WTC11 (cell line): ENCODE data around the gene STARD13.
"Not testable (repeated sequence)": the region's sequence is repeated elsewhere in the genome, so short reads cannot be mapped to it uniquely, and the experiment has no call there.

ENCODE experiments used
- ETV6 ChIP-seq: sonication (generic); formaldehyde crosslinking; IDR thresholded peaks from 2 replicates; pipeline ENCODE4 v1.8.1; 2022; ENCODE audit warnings: mild to moderate bottlenecking, missing genetic modification reagents
- NFE2L1 ChIP-seq: sonication (generic); formaldehyde crosslinking; IDR thresholded peaks from 2 replicates; pipeline ENCODE4 v1.8.1; 2023; ENCODE audit warnings: missing genetic modification reagents
- NFYB ChIP-seq: sonication (generic); formaldehyde crosslinking; conservative IDR thresholded peaks from 2 replicates; pipeline ENCODE4 v1.8.0; 2022; ENCODE audit warnings: low read depth, missing genetic modification reagents
- NR3C1 ChIP-seq: sonication (generic); formaldehyde crosslinking; conservative IDR thresholded peaks from 2 replicates; pipeline ENCODE4 v1.8.1; 2023; ENCODE audit warnings: low read depth, mild to moderate bottlenecking, missing genetic modification reagents
- ZBTB21 ChIP-seq: sonication (generic); formaldehyde crosslinking; IDR thresholded peaks from 2 replicates; pipeline ENCODE4 v1.8.1; 2023; ENCODE audit warnings: mild to moderate bottlenecking, missing genetic modification reagents, borderline replicate concordance
- ZNF317 ChIP-seq: sonication (generic); formaldehyde crosslinking; IDR thresholded peaks from 2 replicates; pipeline ENCODE4 v1.8.1; 2023; ENCODE audit warnings: low read depth, mild to moderate bottlenecking, moderate library complexity, missing genetic modification reagents, borderline replicate concordance
- ZNF416 ChIP-seq: fragments of 250-450 bp; sonication (Bioruptor Pico); IDR thresholded peaks from 2 replicates; pipeline ENCODE4 v1.9.0; 2021; ENCODE audit warnings: mild to moderate bottlenecking, inconsistent platforms
- TF ChIP-seq, protein P1 (sequence below): sonication (generic); formaldehyde crosslinking; IDR thresholded peaks from 2 replicates; pipeline ENCODE4 v1.8.1; 2023; ENCODE audit warnings: mild to moderate bottlenecking, missing genetic modification reagents, moderate library complexity
- TF ChIP-seq, protein P2 (sequence below): fragments of 200-600 bp; IDR thresholded peaks from 2 replicates; pipeline ENCODE4 v1.8.0; 2022; ENCODE audit warnings: antibody characterized with exemption

DNA sequence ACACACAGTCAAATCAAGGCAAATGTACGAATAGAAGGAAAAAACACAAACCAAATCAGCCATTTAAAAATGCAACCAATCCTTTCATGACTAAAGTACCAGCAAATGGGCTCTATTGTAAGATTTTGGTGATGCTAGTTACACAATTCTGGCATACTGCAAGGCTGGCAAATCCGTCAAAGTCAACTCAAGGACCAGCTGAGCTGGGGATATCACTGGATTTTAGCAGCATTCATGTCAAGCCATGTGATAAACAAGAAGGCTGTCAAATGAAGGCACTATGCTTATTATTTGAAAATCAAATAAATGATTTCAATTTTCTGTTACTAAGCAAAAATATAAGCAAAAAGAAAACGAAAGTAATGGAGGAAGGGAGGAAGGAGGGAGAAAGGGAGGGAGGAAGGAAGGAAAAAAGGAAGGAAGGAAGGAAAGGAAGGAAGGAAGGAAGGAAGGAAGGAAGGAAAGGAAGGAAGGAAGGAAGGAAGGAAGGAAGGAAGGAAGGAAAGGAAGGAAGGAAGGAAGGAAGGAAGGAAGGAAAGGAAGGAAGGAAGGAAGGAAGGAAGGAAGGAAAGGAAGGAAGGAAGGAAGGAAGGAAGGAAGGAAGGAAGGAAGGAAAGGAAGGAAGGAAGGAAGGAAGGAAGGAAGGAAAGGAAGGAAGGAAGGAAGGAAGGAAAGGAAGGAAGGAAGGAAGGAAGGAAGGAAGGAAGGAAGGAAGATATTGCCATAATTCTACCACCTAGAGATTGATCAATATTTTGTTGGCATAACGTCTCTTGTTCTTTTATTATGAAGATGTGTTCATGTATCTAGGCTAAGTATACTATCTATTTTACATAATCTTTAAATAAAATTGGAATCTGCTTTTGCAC lies 108.0 kb downstream of the STARD13 start:
- TF ChIP-seq NFYB; ZBTB21 (CRISPR knock-in tag); ETV6 (CRISPR knock-in tag); ZNF317 (CRISPR knock-in tag); NFE2L1 (CRISPR knock-in tag); NR3C1 (CRISPR knock-in tag); ZNF416: not testable (repeated sequence)
- TF ChIP-seq, protein P1, sequence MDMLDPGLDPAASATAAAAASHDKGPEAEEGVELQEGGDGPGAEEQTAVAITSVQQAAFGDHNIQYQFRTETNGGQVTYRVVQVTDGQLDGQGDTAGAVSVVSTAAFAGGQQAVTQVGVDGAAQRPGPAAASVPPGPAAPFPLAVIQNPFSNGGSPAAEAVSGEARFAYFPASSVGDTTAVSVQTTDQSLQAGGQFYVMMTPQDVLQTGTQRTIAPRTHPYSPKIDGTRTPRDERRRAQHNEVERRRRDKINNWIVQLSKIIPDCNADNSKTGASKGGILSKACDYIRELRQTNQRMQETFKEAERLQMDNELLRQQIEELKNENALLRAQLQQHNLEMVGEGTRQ (CRISPR knock-in tag), result not testable (repeated sequence)
- TF ChIP-seq, protein P2, sequence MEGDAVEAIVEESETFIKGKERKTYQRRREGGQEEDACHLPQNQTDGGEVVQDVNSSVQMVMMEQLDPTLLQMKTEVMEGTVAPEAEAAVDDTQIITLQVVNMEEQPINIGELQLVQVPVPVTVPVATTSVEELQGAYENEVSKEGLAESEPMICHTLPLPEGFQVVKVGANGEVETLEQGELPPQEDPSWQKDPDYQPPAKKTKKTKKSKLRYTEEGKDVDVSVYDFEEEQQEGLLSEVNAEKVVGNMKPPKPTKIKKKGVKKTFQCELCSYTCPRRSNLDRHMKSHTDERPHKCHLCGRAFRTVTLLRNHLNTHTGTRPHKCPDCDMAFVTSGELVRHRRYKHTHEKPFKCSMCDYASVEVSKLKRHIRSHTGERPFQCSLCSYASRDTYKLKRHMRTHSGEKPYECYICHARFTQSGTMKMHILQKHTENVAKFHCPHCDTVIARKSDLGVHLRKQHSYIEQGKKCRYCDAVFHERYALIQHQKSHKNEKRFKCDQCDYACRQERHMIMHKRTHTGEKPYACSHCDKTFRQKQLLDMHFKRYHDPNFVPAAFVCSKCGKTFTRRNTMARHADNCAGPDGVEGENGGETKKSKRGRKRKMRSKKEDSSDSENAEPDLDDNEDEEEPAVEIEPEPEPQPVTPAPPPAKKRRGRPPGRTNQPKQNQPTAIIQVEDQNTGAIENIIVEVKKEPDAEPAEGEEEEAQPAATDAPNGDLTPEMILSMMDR, result not testable (repeated sequence)
